HCT116 (cell line): Measurements from ENCODE around the gene DNAJC5. TPM values are rescaled to one million over a fixed set of nuclear protein-coding genes. Genes with fewer than 3 reads are reported as not detected.

Source experiments
- ATAC-seq: fragments of 200-7000 bp; cut with Tn5 transposase; 2 replicates; pipeline ENCODE4 v1.9.1; 2020; ENCODE audit warnings: mild to moderate bottlenecking, moderate library complexity
- BruUV-seq: library from RNA; stranded (reverse); fragments of 400-500 nt; replicated peaks from 2 replicates; lab custom pipeline; 2021; lab: Mats Ljungman, UMichigan
- CTCF ChIA-PET: fragments of 300-600 bp; sonication (Branson Sonifier 250); formaldehyde crosslinking; loops from one replicate; lab custom pipeline; 2021; ENCODE audit warnings: antibody characterized with exemption; lab: Charles Lee
- POLR2A ChIA-PET: fragments of 300-600, 350-600 bp; sonication (Branson Sonifier 250); formaldehyde crosslinking; loops from one replicate; lab custom pipeline; 2021; ENCODE audit warnings: antibody characterized with exemption; lab: Charles Lee
- RAD21 ChIA-PET, 2 experiments: fragments of 300-600 bp; sonication (Branson Sonifier 250); formaldehyde crosslinking; loops; one replicate each; lab custom pipeline; 2023; ENCODE audit warnings: low total read pairs in 2 of 2; ENCODE audit not compliant: uncharacterized antibody in 2 of 2, unreplicated experiment in 2 of 2, low non-redundant PET in 1 of 2; lab: Charles Lee
- DNase-seq: peaks from one replicate; pipeline ENCODE4 v3.0.0-alpha.2; 2010; ENCODE audit warnings: low read depth, low spot score
- H2AFZ ChIP-seq: fragments of 200-600 bp; shearing (Covaris generic), sonication (generic); 2 replicates; pipeline ENCODE4 v1.6.1; 2017; ENCODE audit warnings: low read depth, mixed run types, mixed read lengths, antibody characterized with exemption, low read length; ENCODE audit not compliant: poor library complexity, severe bottlenecking
- H3K27ac ChIP-seq: 2 replicates; pipeline ENCODE4 v1.5.1; 2012; ENCODE audit warnings: low read depth, low read length
- H3K27me3 ChIP-seq: fragments of 200-600 bp; sonication (generic); 2 replicates; pipeline ENCODE4 v1.6.1; 2016; ENCODE audit warnings: mixed run types, low read length, mixed read lengths; ENCODE audit not compliant: insufficient read depth
- H3K36me3 ChIP-seq, 2 experiments: fragments of 200-500 bp in 1 of 2; fragments of 200-600 bp in 1 of 2; sonication (Bioruptor generic) in 1 of 2; sonication (generic) in 1 of 2; 2 replicates each; pipeline versions ENCODE4 v1.5.1 to v1.6.1; 2014 to 2016; ENCODE audit warnings: low read length in 2 of 2, inconsistent platforms in 1 of 2, mixed read lengths in 1 of 2, mixed run types in 1 of 2; ENCODE audit not compliant: insufficient read depth in 2 of 2, control insufficient read depth in 1 of 2
- H3K4me1 ChIP-seq, 2 experiments: fragments of 200-600 bp in 1 of 2; sonication (generic) in 1 of 2; 2 replicates each; pipeline versions ENCODE4 v1.5.1 to v1.6.1; 2012 to 2017; ENCODE audit warnings: low read length in 2 of 2, inconsistent platforms in 1 of 2, mild to moderate bottlenecking in 1 of 2, mixed read lengths in 1 of 2, mixed run types in 1 of 2, moderate library complexity in 1 of 2; ENCODE audit not compliant: insufficient read depth in 2 of 2, control insufficient read depth in 1 of 2
- H3K4me2 ChIP-seq: fragments of 200-600 bp; sonication (generic); 2 replicates; pipeline ENCODE4 v1.6.1; 2017; ENCODE audit warnings: mixed run types, low read length, mixed read lengths
- H3K4me3 ChIP-seq, 2 experiments: fragments of 200-600 bp in 1 of 2; sonication (generic) in 1 of 2; replicated peaks in 1 of 2; 2 replicates each; pipeline ENCODE4 v1.5.1; 2011 to 2016; ENCODE audit warnings: low read length in 2 of 2, control low read depth in 1 of 2, low read depth in 1 of 2, mild to moderate bottlenecking in 1 of 2, mixed read lengths in 1 of 2, mixed run types in 1 of 2
- H3K79me2 ChIP-seq: fragments of 200-600 bp; sonication (generic); 2 replicates; pipeline ENCODE4 v1.6.1; 2017; ENCODE audit warnings: mild to moderate bottlenecking, mixed run types, low read length, moderate library complexity, mixed read lengths; ENCODE audit not compliant: insufficient read depth
- H3K9ac ChIP-seq: fragments of 200-600 bp; sonication (generic); 2 replicates; pipeline ENCODE4 v1.6.1; 2016; ENCODE audit warnings: low read length, mixed read lengths
- H3K9me2 ChIP-seq: fragments of 200-600 bp; sonication (generic), shearing (Covaris generic); 2 replicates; pipeline ENCODE4 v1.6.1; 2017; ENCODE audit warnings: mixed run types, mild to moderate bottlenecking, moderate library complexity; ENCODE audit not compliant: insufficient read depth
- H3K9me3 ChIP-seq, 2 experiments: fragments of 200-500 bp in 1 of 2; fragments of 200-600 bp in 1 of 2; sonication (Bioruptor generic) in 1 of 2; sonication (generic) in 1 of 2; 2 replicates each; pipeline ENCODE4 v1.6.1; 2014 to 2017; ENCODE audit warnings: low read length in 2 of 2, mixed read lengths in 2 of 2, inconsistent platforms in 1 of 2, low read depth in 1 of 2, mild to moderate bottlenecking in 1 of 2, mixed run types in 1 of 2, moderate library complexity in 1 of 2; ENCODE audit not compliant: control insufficient read depth in 1 of 2, insufficient read depth in 1 of 2
- H4K20me1 ChIP-seq: fragments of 200-600 bp; sonication (generic), shearing (Covaris generic); 2 replicates; pipeline ENCODE4 v1.6.1; 2017; ENCODE audit warnings: mixed run types, mild to moderate bottlenecking, moderate library complexity; ENCODE audit not compliant: insufficient read depth
- FOSL1 ChIP-seq: IDR thresholded peaks from 2 replicates; pipeline ENCODE4 v1.6.1; 2012; ENCODE audit warnings: low read depth
- JUND ChIP-seq: IDR thresholded peaks from 2 replicates; pipeline ENCODE4 v1.6.1; 2012
- POLR2AphosphoS5 ChIP-seq: IDR thresholded peaks from 2 replicates; pipeline ENCODE4 v1.6.1; 2011; ENCODE audit warnings: mild to moderate bottlenecking, low read depth, low read length, moderate library complexity
- SRF ChIP-seq: IDR thresholded peaks from 2 replicates; pipeline ENCODE4 v1.6.1; 2012; ENCODE audit warnings: low read depth
- TCF7L2 ChIP-seq: IDR thresholded peaks from 2 replicates; pipeline ENCODE4 v1.7.0; 2011; ENCODE audit warnings: borderline replicate concordance, inconsistent platforms; ENCODE audit not compliant: insufficient read depth, insufficient read length; ENCODE audit errors: extremely low read depth
- YY1 ChIP-seq: IDR thresholded peaks from 2 replicates; pipeline ENCODE4 v1.6.1; 2011; ENCODE audit warnings: low read length, low read depth, moderate library complexity, mild to moderate bottlenecking; ENCODE audit not compliant: insufficient replicate concordance; ENCODE audit errors: extremely low read depth
- ZFX ChIP-seq: fragments of 450-650 bp; IDR thresholded peaks from 2 replicates; pipeline ENCODE4 v1.6.1; 2017
- ZNF274 ChIP-seq: fragments of 200-500 bp; sonication (Bioruptor generic); IDR thresholded peaks from 2 replicates; pipeline ENCODE4 v1.6.1; 2014; ENCODE audit warnings: mild to moderate bottlenecking, low read depth, low read length, inconsistent platforms
- intact Hi-C: fragments of 100-400 bp; cut with micrococcal nuclease; formaldehyde crosslinking; loops from 2 replicates; pipeline ENCODE4 v1.10.0; 2022
- total RNA-seq: library from RNA; stranded (reverse); gene quantifications from one replicate; pipeline ENCODE4 v1.2.1, GENCODE V29; 2021; ENCODE audit not compliant: unreplicated experiment
- TF ChIP-seq, protein P1 (sequence below): IDR thresholded peaks from 2 replicates; pipeline ENCODE4 v1.6.1; 2012
- TF ChIP-seq, protein P2 (sequence below): IDR thresholded peaks from 2 replicates; pipeline ENCODE4 v1.6.1; 2012
- TF ChIP-seq, protein P3 (sequence below): IDR thresholded peaks from 2 replicates; pipeline ENCODE4 v1.6.1; 2011; ENCODE audit warnings: mild to moderate bottlenecking, low read length, moderate library complexity; ENCODE audit not compliant: insufficient replicate concordance; ENCODE audit errors: extremely low read depth

The DNAJC5 gene
- total RNA-seq, 1 experiment from 2014 or later = 38.3 TPM

DNA sequence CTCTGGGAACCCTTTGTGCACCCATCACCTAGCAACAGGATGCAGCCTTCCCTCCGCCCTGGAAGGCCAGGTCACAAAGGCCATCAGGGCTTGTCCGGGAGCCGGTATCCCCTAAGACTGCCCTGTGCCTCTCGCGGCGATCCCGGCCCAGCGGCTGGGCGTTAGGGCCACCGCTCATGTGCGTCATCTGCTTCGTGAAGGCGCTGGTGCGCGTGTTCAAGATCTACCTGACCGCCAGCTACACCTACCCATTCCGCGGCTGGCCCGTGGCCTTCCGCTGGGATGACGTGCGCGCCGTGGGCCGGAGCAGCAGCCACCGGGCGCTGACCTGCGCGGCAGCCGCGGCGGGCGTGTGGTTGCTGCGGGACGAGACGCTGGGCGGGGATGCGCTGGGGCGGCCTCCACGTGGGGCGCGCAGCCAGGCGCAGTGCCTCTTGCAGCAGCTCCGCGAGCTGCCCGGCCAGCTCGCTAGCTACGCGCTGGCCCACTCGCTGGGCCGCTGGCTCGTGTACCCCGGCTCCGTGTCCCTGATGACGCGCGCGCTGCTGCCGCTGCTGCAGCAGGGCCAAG, 33.5 kb upstream of the DNAJC5 start, which contains the start of gene ABHD16B:
ABHD16B (plus strand) TSS at position 134 of the 570 bp plus-strand sequence; CDS start at position 177, 43 bp downstream.
- Histone ChIP-seq H2AFZ (no peak within 1 kb of the TSS), H3K27me3 (no peaks in the 10 kb centered on the region), H3K4me3 (no peak within 1 kb of the TSS), H3K9me3 (no peaks in the 10 kb centered on the region), H3K79me2 (peaks cover 26% of the 10 kb centered on the region), H3K4me2 (no peak within 1 kb of the TSS), H3K9me2 (no peaks in the 10 kb centered on the region), H3K27ac (no peak within 1 kb of the TSS; the same call in 1 of the 2 replicates), H3K4me1 (peaks cover 12 to 25% of the 10 kb centered on the region in 2 experiments), H3K36me3 (peaks cover 0 to 11% of the 10 kb centered on the region in 2 experiments; a peak in 2 of 4 replicates), H4K20me1 (no peaks in the 10 kb centered on the region), H3K9ac (no peak within 1 kb of the TSS)
- ATAC-seq = no peak
- ChIA-PET POLR2A (no interaction called here), RAD21 (no interaction called here), CTCF (no interaction called here)
- 0 out of 2 replicates have a peak, but pooled peaks have one; percentile 14 for TF ChIP-seq POLR2AphosphoS5
- TF ChIP-seq, protein P1, sequence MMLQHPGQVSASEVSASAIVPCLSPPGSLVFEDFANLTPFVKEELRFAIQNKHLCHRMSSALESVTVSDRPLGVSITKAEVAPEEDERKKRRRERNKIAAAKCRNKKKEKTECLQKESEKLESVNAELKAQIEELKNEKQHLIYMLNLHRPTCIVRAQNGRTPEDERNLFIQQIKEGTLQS = no peak
- no TSS peak for BruUV-seq
- DNase-seq = no peak
- intact Hi-C loops = loop anchor here (10.0 kb wide), 2 partner anchors 113 to 127 kb away; partner anchors contain the start of genes LIME1, SAMD10 and SLC2A4RG

DNA sequence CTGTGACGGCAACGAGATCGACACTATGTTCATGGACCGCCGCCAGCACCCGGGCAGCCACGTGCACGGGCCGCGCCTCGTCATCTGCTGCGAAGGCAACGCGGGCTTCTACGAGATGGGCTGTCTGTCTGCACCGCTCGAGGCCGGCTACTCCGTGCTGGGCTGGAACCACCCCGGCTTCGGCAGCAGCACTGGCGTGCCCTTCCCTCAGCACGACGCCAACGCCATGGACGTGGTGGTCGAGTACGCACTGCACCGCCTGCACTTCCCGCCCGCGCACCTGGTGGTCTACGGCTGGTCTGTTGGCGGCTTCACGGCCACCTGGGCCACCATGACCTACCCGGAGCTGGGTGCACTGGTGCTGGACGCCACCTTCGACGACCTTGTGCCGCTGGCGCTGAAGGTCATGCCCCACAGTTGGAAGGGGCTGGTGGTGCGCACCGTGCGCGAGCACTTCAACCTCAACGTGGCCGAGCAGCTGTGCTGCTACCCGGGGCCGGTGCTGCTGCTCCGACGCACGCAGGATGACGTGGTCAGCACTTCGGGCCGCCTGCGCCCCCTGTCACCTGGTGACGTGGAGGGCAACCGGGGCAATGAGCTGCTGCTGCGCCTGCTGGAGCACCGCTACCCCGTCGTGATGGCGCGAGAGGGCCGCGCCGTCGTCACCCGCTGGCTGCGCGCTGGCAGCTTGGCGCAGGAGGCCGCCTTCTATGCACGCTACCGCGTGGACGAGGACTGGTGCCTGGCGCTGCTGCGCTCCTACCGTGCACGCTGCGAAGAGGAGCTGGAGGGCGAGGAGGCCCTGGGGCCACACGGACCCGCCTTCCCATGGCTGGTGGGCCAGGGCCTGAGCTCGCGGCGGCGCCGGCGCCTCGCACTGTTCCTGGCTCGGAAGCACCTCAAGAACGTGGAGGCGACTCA, 32.7 kb upstream of the DNAJC5 start:
- BruUV-seq = no TSS peak
- H3K4me1 ChIP-seq = peaks cover 16 to 31% of the 10 kb centered on the region in 2 experiments
- H3K79me2 ChIP-seq = peaks cover 33% of the 10 kb centered on the region
- no peak overlapping the region for H3K4me3 ChIP-seq
- no peaks in the 10 kb centered on the region for H3K9me3 ChIP-seq
- intact Hi-C loops = loop anchor here (10.0 kb wide), 2 partner anchors 113 to 127 kb away; partner anchors contain the start of genes LIME1, SAMD10 and SLC2A4RG
- H3K27ac ChIP-seq = no peak overlapping the region; the same call in 1 of the 2 replicates
- H3K9me2 ChIP-seq = no peaks in the 10 kb centered on the region
- CTCF ChIA-PET = interaction anchor here (0.8 kb wide), 1 partner anchor 220 kb away, joined by 3 read pairs; no protein-coding TSS in a partner anchor
- H3K27me3 ChIP-seq = no peaks in the 10 kb centered on the region
- H3K36me3 ChIP-seq = peaks cover 0 to 11% of the 10 kb centered on the region in 2 experiments; a peak in 2 of 4 replicates
- no peak overlapping the region for H3K9ac ChIP-seq
- no peak for ATAC-seq
- RAD21 ChIA-PET = interaction anchor here in 1 of 2 experiments (1.1 kb wide), 1 partner anchor 325 kb away, joined by 3 read pairs; the partner anchor contains the start of gene PTK6
- H4K20me1 ChIP-seq = no peaks in the 10 kb centered on the region
- DNase-seq = no peak
- no peak overlapping the region for H3K4me2 ChIP-seq
- POLR2A ChIA-PET = interaction anchor here (0.7 kb wide), 1 partner anchor 10 kb away, joined by 3 read pairs; no protein-coding TSS in a partner anchor
- no peak overlapping the region for H2AFZ ChIP-seq
- TF ChIP-seq, protein P2, sequence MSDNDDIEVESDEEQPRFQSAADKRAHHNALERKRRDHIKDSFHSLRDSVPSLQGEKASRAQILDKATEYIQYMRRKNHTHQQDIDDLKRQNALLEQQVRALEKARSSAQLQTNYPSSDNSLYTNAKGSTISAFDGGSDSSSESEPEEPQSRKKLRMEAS = no peak
- TF ChIP-seq ZFX (no peak), SRF (no peak), ZNF274 (no peak), JUND (no peak), TCF7L2 (no peak), FOSL1 (no peak), YY1 (no peak)
- TF ChIP-seq, protein P3, sequence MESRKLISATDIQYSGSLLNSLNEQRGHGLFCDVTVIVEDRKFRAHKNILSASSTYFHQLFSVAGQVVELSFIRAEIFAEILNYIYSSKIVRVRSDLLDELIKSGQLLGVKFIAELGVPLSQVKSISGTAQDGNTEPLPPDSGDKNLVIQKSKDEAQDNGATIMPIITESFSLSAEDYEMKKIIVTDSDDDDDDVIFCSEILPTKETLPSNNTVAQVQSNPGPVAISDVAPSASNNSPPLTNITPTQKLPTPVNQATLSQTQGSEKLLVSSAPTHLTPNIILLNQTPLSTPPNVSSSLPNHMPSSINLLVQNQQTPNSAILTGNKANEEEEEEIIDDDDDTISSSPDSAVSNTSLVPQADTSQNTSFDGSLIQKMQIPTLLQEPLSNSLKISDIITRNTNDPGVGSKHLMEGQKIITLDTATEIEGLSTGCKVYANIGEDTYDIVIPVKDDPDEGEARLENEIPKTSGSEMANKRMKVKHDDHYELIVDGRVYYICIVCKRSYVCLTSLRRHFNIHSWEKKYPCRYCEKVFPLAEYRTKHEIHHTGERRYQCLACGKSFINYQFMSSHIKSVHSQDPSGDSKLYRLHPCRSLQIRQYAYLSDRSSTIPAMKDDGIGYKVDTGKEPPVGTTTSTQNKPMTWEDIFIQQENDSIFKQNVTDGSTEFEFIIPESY = no peak
